ENCODE measurements around the gene AKT1S1. TPM values are rescaled to one million over a fixed set of nuclear protein-coding genes. Genes with fewer than 3 reads are reported as not detected.

The AKT1S1 gene
- total RNA-seq, 2 experiments from 2014 or later: 17.5 to 19.5 TPM

GRCh38 chr19:49861541-49862378 lies 15.4 kb downstream of the AKT1S1 start:
- Mint-ChIP-seq H3K4me3 (no peak overlapping the region), H3K27ac (no peak overlapping the region), H3K36me3 (ENCODE audit: low read depth) (peaks cover 34% of the 10 kb centered on the region), H3K4me1 (ENCODE audit: low read depth) (peaks cover 22% of the 10 kb centered on the region), H3K27me3 (no peaks in the 10 kb centered on the region), H3K9me3 (no peaks in the 10 kb centered on the region)
- CTCF ChIA-PET: no interaction called here
- no peak for ATAC-seq
- POLR2A ChIA-PET: interaction anchor here (1.8 kb wide), 1 partner anchor 10 kb away, joined by 7 read pairs; no protein-coding TSS in a partner anchor
- TF ChIP-seq CTCF (IDR thresholded peaks at IDR 0.05): no peak
- intact Hi-C loops (cut with micrococcal nuclease): no loop called here
- no peak for DNase-seq

GRCh38 chr19:49861107-49861506 lies 16.0 kb downstream of the AKT1S1 start:
- DNase-seq: no peak
- H3K27ac Mint-ChIP-seq: no peak overlapping the region
- intact Hi-C loops (cut with micrococcal nuclease): no loop called here
- ChIA-PET CTCF (no interaction called here), POLR2A (interaction anchor here (1.8 kb wide), 1 partner anchor 9 kb away, joined by 7 read pairs; no protein-coding TSS in a partner anchor)
- peaks cover 16% of the 10 kb centered on the region for H3K4me1 Mint-ChIP-seq (ENCODE audit: low read depth)
- no peaks in the 10 kb centered on the region for H3K9me3 Mint-ChIP-seq
- peaks cover 29% of the 10 kb centered on the region for H3K36me3 Mint-ChIP-seq (ENCODE audit: low read depth)
- TF ChIP-seq CTCF (IDR thresholded peaks at IDR 0.05): no peak
- no peak overlapping the region for H3K4me3 Mint-ChIP-seq
- no peaks in the 10 kb centered on the region for H3K27me3 Mint-ChIP-seq
- ATAC-seq: no peak

- no peaks in the 10 kb centered on the region for H3K9me3 Mint-ChIP-seq
- no peak for ATAC-seq
- H3K36me3 Mint-ChIP-seq (ENCODE audit: low read depth): peaks cover 25% of the 10 kb centered on the region
- peaks cover 13% of the 10 kb centered on the region for H3K4me1 Mint-ChIP-seq (ENCODE audit: low read depth)
- ChIA-PET POLR2A (interaction anchor here (1.8 kb wide), 1 partner anchor 9 kb away, joined by 7 read pairs; no protein-coding TSS in a partner anchor), CTCF (no interaction called here)
- H3K27me3 Mint-ChIP-seq: no peaks in the 10 kb centered on the region
- H3K27ac Mint-ChIP-seq: no peak overlapping the region
- no peak for DNase-seq
- no peak overlapping the region for H3K4me3 Mint-ChIP-seq
- intact Hi-C loops (cut with micrococcal nuclease): no loop called here
- no peak for TF ChIP-seq CTCF (IDR thresholded peaks at IDR 0.05)
These were observed 16.6 kb downstream of the AKT1S1 start for GRCh38 chr19:49860336-49861102.

- POLR2A ChIA-PET: interaction anchor here (1.1 kb wide), 1 partner anchor 8 kb away, joined by 3 read pairs; the partner anchor contains the start of gene PNKP
- H3K9me3 Mint-ChIP-seq: no peaks in the 10 kb centered on the region
- intact Hi-C loops (cut with micrococcal nuclease): no loop called here
- no peak overlapping the region for H3K4me3 Mint-ChIP-seq
- no peak for TF ChIP-seq CTCF (IDR thresholded peaks at IDR 0.05)
- CTCF ChIA-PET: no interaction called here
- no peak for DNase-seq
- no peak overlapping the region for H3K27ac Mint-ChIP-seq
- no peaks in the 10 kb centered on the region for H3K27me3 Mint-ChIP-seq
- H3K4me1 Mint-ChIP-seq (ENCODE audit: low read depth): peaks cover 7% of the 10 kb centered on the region
- peaks cover 20% of the 10 kb centered on the region for H3K36me3 Mint-ChIP-seq (ENCODE audit: low read depth)
- ATAC-seq: no peak
These were observed 17.3 kb downstream of the AKT1S1 start for GRCh38 chr19:49859682-49860335.
